GM12878 (cell line): Measurements from ENCODE around the gene PPFIBP1. TPM values are rescaled to one million over a fixed set of nuclear protein-coding genes. Genes with fewer than 3 reads are reported as not detected.

Source experiments
- CHD2 ChIP-seq: IDR thresholded peaks from 2 replicates; pipeline ENCODE4 v1.6.1; 2011; ENCODE audit warnings: low read depth, low read length, improper control_type of control experiment, borderline replicate concordance
- CREM ChIP-seq: IDR thresholded peaks from 2 replicates; pipeline ENCODE4 v1.6.1; 2014; ENCODE audit warnings: antibody characterized with exemption, low read depth
- DPF2 ChIP-seq: fragments of 450-650 bp; IDR thresholded peaks from 2 replicates; pipeline ENCODE4 v1.6.1; 2017; ENCODE audit warnings: mild to moderate bottlenecking
- MTA3 ChIP-seq: IDR thresholded peaks from 2 replicates; pipeline ENCODE4 v1.6.1; 2012; ENCODE audit warnings: low read length, inconsistent platforms, borderline replicate concordance
- NFYB ChIP-seq: IDR thresholded peaks from 2 replicates; pipeline ENCODE4 v1.6.1; 2011; ENCODE audit warnings: low read depth, mild to moderate bottlenecking, low read length, improper control_type of control experiment, moderate library complexity; ENCODE audit not compliant: insufficient read depth
- RCOR1 ChIP-seq: conservative IDR thresholded peaks from 2 replicates; pipeline ENCODE4 v1.6.1; 2012; ENCODE audit warnings: low read depth, low read length, improper control_type of control experiment
- SMAD1 ChIP-seq: fragments of 450-650 bp; IDR thresholded peaks from 2 replicates; pipeline ENCODE4 v1.6.1; 2018; ENCODE audit warnings: mild to moderate bottlenecking, low read depth; ENCODE audit not compliant: partially characterized antibody
- SMARCA5 ChIP-seq: fragments of 450-650 bp; IDR thresholded peaks from 2 replicates; pipeline ENCODE4 v1.6.1; 2017; ENCODE audit warnings: mild to moderate bottlenecking
- SP1 ChIP-seq: IDR thresholded peaks from one replicate; pipeline ENCODE4 v1.6.1; 2011; ENCODE audit warnings: low read depth, low read length
- TCF12 ChIP-seq: IDR thresholded peaks from 2 replicates; pipeline ENCODE4 v1.6.1; 2011; ENCODE audit warnings: low read depth, mild to moderate bottlenecking, low read length
- WRNIP1 ChIP-seq: IDR thresholded peaks from 2 replicates; pipeline ENCODE4 v1.6.1; 2011; ENCODE audit warnings: low read depth, low read length, improper control_type of control experiment, borderline replicate concordance
- ZBED1 ChIP-seq: IDR thresholded peaks from 2 replicates; pipeline ENCODE4 v1.6.1; 2016; ENCODE audit warnings: borderline replicate concordance
- polyA plus RNA-seq, 11 experiments: library from polyadenylated mRNA; depleted of rRNA in 4 of 11; unstranded in 6 of 11; stranded (reverse) in 5 of 11; fragments of >200 nt; fragmentation: Nextera tagmentation in 4 of 11; fragmentation: Illumina TruSeq in 1 of 11; extraction: Ambion mirVana in 4 of 11; extraction: Trizol in 1 of 11; gene quantifications; 1 replicate in 1 of 11; 2 replicates in 10 of 11; pipeline versions ENCODE4 v1.2.1 to v1.2.3, GENCODE V29; 2011 to 2016; ENCODE audit warnings: inconsistent platforms in 2 of 11, missing spikeins in 2 of 11, low read depth in 1 of 11
- total RNA-seq, 4 experiments: library from RNA; depleted of rRNA in 3 of 4; stranded (reverse); fragments of >200 nt in 3 of 4; fragmentation: Illumina TruSeq in 1 of 4; extraction: Trizol in 1 of 4; gene quantifications; 2 replicates each; pipeline versions ENCODE4 v1.2.1 to v1.2.3, GENCODE V29; 2013 to 2021
- TF ChIP-seq, protein P1 (sequence below): fragments of 450-650 bp; IDR thresholded peaks from 2 replicates; pipeline ENCODE4 v1.6.1; 2017; ENCODE audit warnings: mild to moderate bottlenecking, low read depth, inconsistent platforms; ENCODE audit not compliant: poor library complexity, severe bottlenecking
- TF ChIP-seq, protein P2 (sequence below), 3 experiments: IDR thresholded peaks in 2 of 3; conservative IDR thresholded peaks in 1 of 3; 2 replicates each; pipeline ENCODE4 v1.5.1; 2011; ENCODE audit warnings: low read depth in 3 of 3, low read length in 3 of 3, mild to moderate bottlenecking in 3 of 3, control low read depth in 2 of 3, moderate library complexity in 2 of 3, inconsistent platforms in 1 of 3, mixed read lengths in 1 of 3; ENCODE audit not compliant: control insufficient read depth in 2 of 3, insufficient read depth in 1 of 3; ENCODE audit errors: extremely low read depth in 1 of 3
- TF ChIP-seq, protein P3 (sequence below): fragments of 450-650 bp; IDR thresholded peaks from 2 replicates; pipeline ENCODE4 v1.6.1; 2016; ENCODE audit warnings: mild to moderate bottlenecking
- TF ChIP-seq, protein P4 (sequence below): fragments of 450-650 bp; IDR thresholded peaks from 2 replicates; pipeline ENCODE4 v1.6.1; 2017; ENCODE audit warnings: low read depth, mild to moderate bottlenecking, moderate library complexity
- TF ChIP-seq, protein P5 (sequence below): fragments of 450-650 bp; IDR thresholded peaks from 2 replicates; pipeline ENCODE4 v1.6.1; 2016; ENCODE audit warnings: mild to moderate bottlenecking
- TF ChIP-seq, protein P6 (sequence below): IDR thresholded peaks from 2 replicates; pipeline ENCODE4 v1.6.1; 2011; ENCODE audit warnings: borderline replicate concordance, low read depth, mild to moderate bottlenecking, moderate library complexity, low read length; ENCODE audit not compliant: insufficient read depth, poor library complexity, severe bottlenecking

Gene PPFIBP1
- total and polyA plus RNA-seq, 10 of the 15 experiments (the other 5 are each of a cell fraction or from before 2014, with no cell fraction given) = 0.47 to 7.8 (median 3.6) TPM

DNA sequence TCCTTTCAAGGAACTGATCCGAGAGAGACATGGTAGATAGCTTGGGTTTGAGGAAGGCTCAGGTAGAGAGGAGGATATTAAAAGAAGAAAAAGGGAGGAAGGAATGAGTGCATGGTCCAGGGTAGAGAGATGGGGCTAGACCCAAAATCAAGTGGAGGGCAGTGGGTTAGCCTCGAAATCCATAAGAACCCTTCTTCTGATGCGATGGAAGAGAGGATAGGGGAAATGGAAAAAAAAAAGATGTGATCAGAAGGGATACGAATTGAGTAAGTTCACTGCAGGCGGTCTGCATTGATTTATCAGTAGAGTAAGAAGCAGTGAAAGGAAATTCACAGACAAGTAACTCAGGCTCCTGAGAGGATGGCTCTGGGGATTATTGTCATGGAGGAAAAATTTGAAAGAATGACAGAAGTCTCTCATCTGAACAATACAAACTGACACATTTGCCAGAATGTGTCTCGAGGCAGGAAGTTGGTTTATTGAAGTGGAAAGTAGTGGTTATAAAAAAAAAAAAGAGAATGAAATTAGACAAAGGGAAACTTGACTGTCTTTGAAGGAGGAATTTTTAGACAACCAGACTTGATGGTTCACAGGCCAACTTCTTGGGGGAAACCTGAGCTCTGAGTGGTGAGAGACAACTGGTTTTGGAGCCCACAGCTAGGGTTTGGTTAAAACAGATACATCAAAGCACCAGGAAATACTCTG is 10.2 kb downstream of the PPFIBP1 start (continued):
- peak; percentile 42; the same call in 1 of the 2 replicates for TF ChIP-seq CREM
- TF ChIP-seq, protein P1, sequence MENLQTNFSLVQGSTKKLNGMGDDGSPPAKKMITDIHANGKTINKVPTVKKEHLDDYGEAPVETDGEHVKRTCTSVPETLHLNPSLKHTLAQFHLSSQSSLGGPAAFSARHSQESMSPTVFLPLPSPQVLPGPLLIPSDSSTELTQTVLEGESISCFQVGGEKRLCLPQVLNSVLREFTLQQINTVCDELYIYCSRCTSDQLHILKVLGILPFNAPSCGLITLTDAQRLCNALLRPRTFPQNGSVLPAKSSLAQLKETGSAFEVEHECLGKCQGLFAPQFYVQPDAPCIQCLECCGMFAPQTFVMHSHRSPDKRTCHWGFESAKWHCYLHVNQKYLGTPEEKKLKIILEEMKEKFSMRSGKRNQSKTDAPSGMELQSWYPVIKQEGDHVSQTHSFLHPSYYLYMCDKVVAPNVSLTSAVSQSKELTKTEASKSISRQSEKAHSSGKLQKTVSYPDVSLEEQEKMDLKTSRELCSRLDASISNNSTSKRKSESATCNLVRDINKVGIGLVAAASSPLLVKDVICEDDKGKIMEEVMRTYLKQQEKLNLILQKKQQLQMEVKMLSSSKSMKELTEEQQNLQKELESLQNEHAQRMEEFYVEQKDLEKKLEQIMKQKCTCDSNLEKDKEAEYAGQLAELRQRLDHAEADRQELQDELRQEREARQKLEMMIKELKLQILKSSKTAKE = peak; percentile 81
- TF ChIP-seq, protein P2, sequence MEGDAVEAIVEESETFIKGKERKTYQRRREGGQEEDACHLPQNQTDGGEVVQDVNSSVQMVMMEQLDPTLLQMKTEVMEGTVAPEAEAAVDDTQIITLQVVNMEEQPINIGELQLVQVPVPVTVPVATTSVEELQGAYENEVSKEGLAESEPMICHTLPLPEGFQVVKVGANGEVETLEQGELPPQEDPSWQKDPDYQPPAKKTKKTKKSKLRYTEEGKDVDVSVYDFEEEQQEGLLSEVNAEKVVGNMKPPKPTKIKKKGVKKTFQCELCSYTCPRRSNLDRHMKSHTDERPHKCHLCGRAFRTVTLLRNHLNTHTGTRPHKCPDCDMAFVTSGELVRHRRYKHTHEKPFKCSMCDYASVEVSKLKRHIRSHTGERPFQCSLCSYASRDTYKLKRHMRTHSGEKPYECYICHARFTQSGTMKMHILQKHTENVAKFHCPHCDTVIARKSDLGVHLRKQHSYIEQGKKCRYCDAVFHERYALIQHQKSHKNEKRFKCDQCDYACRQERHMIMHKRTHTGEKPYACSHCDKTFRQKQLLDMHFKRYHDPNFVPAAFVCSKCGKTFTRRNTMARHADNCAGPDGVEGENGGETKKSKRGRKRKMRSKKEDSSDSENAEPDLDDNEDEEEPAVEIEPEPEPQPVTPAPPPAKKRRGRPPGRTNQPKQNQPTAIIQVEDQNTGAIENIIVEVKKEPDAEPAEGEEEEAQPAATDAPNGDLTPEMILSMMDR (IDR thresholded peaks at IDR 0.05 in 2 of 3, conservative IDR thresholded peaks at IDR 0.05 in 1 of 3; ENCODE audit: control insufficient read depth in 2 of 3, extremely low read depth in 1 of 3, insufficient read depth in 1 of 3, low read depth in 3 of 3, low read length in 3 of 3) = no peak
- no peak for TF ChIP-seq SMARCA5
- TF ChIP-seq TCF12 = 0 out of 2 replicates have a peak, but pooled peaks have one; percentile 38
- no peak for TF ChIP-seq CHD2
- TF ChIP-seq, protein P3, sequence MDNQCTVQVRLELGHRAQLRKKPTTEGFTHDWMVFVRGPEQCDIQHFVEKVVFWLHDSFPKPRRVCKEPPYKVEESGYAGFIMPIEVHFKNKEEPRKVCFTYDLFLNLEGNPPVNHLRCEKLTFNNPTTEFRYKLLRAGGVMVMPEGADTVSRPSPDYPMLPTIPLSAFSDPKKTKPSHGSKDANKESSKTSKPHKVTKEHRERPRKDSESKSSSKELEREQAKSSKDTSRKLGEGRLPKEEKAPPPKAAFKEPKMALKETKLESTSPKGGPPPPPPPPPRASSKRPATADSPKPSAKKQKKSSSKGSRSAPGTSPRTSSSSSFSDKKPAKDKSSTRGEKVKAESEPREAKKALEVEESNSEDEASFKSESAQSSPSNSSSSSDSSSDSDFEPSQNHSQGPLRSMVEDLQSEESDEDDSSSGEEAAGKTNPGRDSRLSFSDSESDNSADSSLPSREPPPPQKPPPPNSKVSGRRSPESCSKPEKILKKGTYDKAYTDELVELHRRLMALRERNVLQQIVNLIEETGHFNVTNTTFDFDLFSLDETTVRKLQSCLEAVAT = 0 out of 2 replicates have a peak, but pooled peaks have one; percentile 40
- TF ChIP-seq RCOR1 = no peak
- TF ChIP-seq DPF2 = 0 out of 2 replicates have a peak, but pooled peaks have one; percentile 23
- no peak for TF ChIP-seq NFYB
- peak; percentile 66 for TF ChIP-seq SMAD1
- TF ChIP-seq, protein P4, sequence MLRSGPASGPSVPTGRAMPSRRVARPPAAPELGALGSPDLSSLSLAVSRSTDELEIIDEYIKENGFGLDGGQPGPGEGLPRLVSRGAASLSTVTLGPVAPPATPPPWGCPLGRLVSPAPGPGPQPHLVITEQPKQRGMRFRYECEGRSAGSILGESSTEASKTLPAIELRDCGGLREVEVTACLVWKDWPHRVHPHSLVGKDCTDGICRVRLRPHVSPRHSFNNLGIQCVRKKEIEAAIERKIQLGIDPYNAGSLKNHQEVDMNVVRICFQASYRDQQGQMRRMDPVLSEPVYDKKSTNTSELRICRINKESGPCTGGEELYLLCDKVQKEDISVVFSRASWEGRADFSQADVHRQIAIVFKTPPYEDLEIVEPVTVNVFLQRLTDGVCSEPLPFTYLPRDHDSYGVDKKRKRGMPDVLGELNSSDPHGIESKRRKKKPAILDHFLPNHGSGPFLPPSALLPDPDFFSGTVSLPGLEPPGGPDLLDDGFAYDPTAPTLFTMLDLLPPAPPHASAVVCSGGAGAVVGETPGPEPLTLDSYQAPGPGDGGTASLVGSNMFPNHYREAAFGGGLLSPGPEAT = peak; percentile 38; the same call in 1 of the 2 replicates
- TF ChIP-seq SP1 = no peak
- TF ChIP-seq, protein P5, sequence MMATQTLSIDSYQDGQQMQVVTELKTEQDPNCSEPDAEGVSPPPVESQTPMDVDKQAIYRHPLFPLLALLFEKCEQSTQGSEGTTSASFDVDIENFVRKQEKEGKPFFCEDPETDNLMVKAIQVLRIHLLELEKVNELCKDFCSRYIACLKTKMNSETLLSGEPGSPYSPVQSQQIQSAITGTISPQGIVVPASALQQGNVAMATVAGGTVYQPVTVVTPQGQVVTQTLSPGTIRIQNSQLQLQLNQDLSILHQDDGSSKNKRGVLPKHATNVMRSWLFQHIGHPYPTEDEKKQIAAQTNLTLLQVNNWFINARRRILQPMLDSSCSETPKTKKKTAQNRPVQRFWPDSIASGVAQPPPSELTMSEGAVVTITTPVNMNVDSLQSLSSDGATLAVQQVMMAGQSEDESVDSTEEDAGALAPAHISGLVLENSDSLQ = peak; percentile 48; the same call in 1 of the 2 replicates
- TF ChIP-seq, protein P6, sequence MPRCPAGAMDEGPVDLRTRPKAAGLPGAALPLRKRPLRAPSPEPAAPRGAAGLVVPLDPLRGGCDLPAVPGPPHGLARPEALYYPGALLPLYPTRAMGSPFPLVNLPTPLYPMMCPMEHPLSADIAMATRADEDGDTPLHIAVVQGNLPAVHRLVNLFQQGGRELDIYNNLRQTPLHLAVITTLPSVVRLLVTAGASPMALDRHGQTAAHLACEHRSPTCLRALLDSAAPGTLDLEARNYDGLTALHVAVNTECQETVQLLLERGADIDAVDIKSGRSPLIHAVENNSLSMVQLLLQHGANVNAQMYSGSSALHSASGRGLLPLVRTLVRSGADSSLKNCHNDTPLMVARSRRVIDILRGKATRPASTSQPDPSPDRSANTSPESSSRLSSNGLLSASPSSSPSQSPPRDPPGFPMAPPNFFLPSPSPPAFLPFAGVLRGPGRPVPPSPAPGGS = peak; percentile 23
- no peak for TF ChIP-seq WRNIP1
- TF ChIP-seq ZBED1 = 0 out of 2 replicates have a peak, but pooled peaks have one; percentile 29
- peak; percentile 81; the same call in 1 of the 2 replicates for TF ChIP-seq MTA3
